ENCODE data around the gene NCK2. TPM values are rescaled to one million over a fixed set of nuclear protein-coding genes. Genes with fewer than 3 reads are reported as not detected.

Gene NCK2
- total RNA-seq, 4 donors from 2014 or later = 56.1 to 69.6 (median 58.7) TPM

GRCh38 chr2:105786231-105787230 is 41.8 kb downstream of the NCK2 start:
- H3K4me3 ChIP-seq (ENCODE audit: low read depth, poor library complexity, severe bottlenecking) = no peak overlapping the region
- TF ChIP-seq CTCF (IDR thresholded peaks at IDR 0.05) = no peak
- no peak for TF ChIP-seq POLR2A (IDR thresholded peaks at IDR 0.05)
- 76 to 77% methylated on average over 23 of the region's 23 CpGs for WGBS, 2 donors
- peak in 1 of 2 donors; percentile 84 for DNase-seq (ENCODE audit: low spot score in 2 of 2)
- intact Hi-C loops (cut with DNase I; ENCODE audit: low total_unique reads) = no loop called here

GRCh38 chr2:105787376-105788318 is 42.9 kb downstream of the NCK2 start:
- no peak overlapping the region for H3K4me3 ChIP-seq (ENCODE audit: low read depth, poor library complexity, severe bottlenecking)
- no peak for TF ChIP-seq POLR2A (IDR thresholded peaks at IDR 0.05)
- no peak for TF ChIP-seq CTCF (IDR thresholded peaks at IDR 0.05)
- intact Hi-C loops (cut with DNase I; ENCODE audit: low total_unique reads) = no loop called here
- DNase-seq (ENCODE audit: low spot score in 2 of 2) = peak in 1 of 2 donors; percentile 66
- WGBS, 2 donors = 70 to 77% methylated on average over 11 of the region's 11 CpGs

GRCh38 chr2:105788670-105789290 is 44.1 kb downstream of the NCK2 start:
- 70% methylated on average over 12 of the region's 12 CpGs for WGBS, 2 donors
- intact Hi-C loops (cut with DNase I; ENCODE audit: low total_unique reads) = no loop called here
- DNase-seq (ENCODE audit: low spot score in 2 of 2) = peak in 1 of 2 donors; percentile 64
- H3K4me3 ChIP-seq (ENCODE audit: low read depth, poor library complexity, severe bottlenecking) = no peak overlapping the region
- TF ChIP-seq CTCF (IDR thresholded peaks at IDR 0.05) (no peak), POLR2A (IDR thresholded peaks at IDR 0.05) (no peak)

GRCh38 chr2:105789745-105790460 is 45.2 kb downstream of the NCK2 start:
- intact Hi-C loops (cut with DNase I; ENCODE audit: low total_unique reads) = no loop called here
- TF ChIP-seq POLR2A (IDR thresholded peaks at IDR 0.05) = no peak
- TF ChIP-seq CTCF (IDR thresholded peaks at IDR 0.05) = no peak
- peak; percentile 55 to 65 for DNase-seq (ENCODE audit: low spot score in 2 of 2)
- H3K4me3 ChIP-seq (ENCODE audit: low read depth, poor library complexity, severe bottlenecking) = no peak overlapping the region
- WGBS, 2 donors = 23% methylated on average over 11 of the region's 11 CpGs
